GM23338 (cell line): Measurements from ENCODE around the gene IRF8.

Experiments used
- CREB1 ChIP-seq: fragments of 250-450 bp; sonication (Bioruptor Pico); IDR thresholded peaks from 2 replicates; pipeline ENCODE4 v1.5.0; 2020; ENCODE audit warnings: low read depth, mild to moderate bottlenecking, moderate library complexity
- EZH2 ChIP-seq: fragments of 200-600 bp; sonication (generic); IDR thresholded peaks from one replicate; pipeline ENCODE4 v1.8.0; 2017; ENCODE audit warnings: antibody characterized with exemption, mild to moderate bottlenecking, low read depth; ENCODE audit not compliant: unreplicated experiment
- EZH2phosphoT487 ChIP-seq: fragments of 200-600 bp; sonication (generic); IDR thresholded peaks from one replicate; pipeline ENCODE4 v1.8.1; 2018; ENCODE audit warnings: antibody characterized with exemption; ENCODE audit not compliant: unreplicated experiment
- JUNB ChIP-seq: IDR thresholded peaks from one replicate; pipeline ENCODE4 v1.6.1; 2016; ENCODE audit warnings: antibody characterized with exemption; ENCODE audit not compliant: unreplicated experiment
- POLR2AphosphoS5 ChIP-seq: IDR thresholded peaks from 2 replicates; pipeline ENCODE4 v1.6.1; 2016; ENCODE audit warnings: antibody characterized with exemption, low read depth
- REST ChIP-seq: IDR thresholded peaks from one replicate; pipeline ENCODE4 v1.6.1; 2018; ENCODE audit warnings: antibody characterized with exemption; ENCODE audit not compliant: unreplicated experiment
- STAT1 ChIP-seq: IDR thresholded peaks from one replicate; pipeline ENCODE4 v1.6.1; 2016; ENCODE audit warnings: antibody characterized with exemption; ENCODE audit not compliant: unreplicated experiment
- ZNF331 ChIP-seq: fragments of 250-450 bp; sonication (Bioruptor Pico); IDR thresholded peaks from 2 replicates; pipeline ENCODE4 v1.5.0; 2020; ENCODE audit warnings: low read depth, mild to moderate bottlenecking, moderate library complexity
- TF ChIP-seq, protein P1 (sequence below), 2 experiments: fragments of 200-600 bp in 1 of 2; sonication (generic) in 1 of 2; conservative IDR thresholded peaks; 2 replicates each; pipeline versions ENCODE4 v1.5.1 to v1.6.1; 2016 to 2017; ENCODE audit warnings: antibody characterized with exemption in 2 of 2, low read depth in 2 of 2, mild to moderate bottlenecking in 2 of 2, moderate library complexity in 1 of 2
- TF ChIP-seq, protein P2 (sequence below): IDR thresholded peaks from 2 replicates; pipeline ENCODE4 v1.6.1; 2016; ENCODE audit warnings: antibody characterized with exemption

DNA sequence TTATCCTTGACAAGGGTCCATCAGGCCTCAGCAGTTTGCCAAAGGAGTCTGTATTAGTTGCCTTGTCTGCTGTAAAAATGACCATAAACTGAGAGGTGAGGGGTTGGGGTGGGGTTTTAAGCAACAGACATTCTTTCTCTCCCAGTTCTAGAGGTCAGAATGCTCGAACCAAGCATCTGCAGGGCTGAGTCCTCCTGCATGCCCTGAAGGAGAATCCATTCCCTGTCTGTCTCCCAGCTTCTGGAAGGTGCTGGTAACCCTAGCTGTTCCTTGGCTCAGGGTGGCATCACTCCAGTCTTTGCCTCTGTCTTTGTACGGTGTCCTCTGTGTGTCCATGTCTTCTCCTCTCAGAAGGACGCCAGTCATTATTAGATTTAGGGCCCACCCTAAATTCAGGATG is 17.5 kb upstream of the IRF8 start:
- TF ChIP-seq, protein P1, sequence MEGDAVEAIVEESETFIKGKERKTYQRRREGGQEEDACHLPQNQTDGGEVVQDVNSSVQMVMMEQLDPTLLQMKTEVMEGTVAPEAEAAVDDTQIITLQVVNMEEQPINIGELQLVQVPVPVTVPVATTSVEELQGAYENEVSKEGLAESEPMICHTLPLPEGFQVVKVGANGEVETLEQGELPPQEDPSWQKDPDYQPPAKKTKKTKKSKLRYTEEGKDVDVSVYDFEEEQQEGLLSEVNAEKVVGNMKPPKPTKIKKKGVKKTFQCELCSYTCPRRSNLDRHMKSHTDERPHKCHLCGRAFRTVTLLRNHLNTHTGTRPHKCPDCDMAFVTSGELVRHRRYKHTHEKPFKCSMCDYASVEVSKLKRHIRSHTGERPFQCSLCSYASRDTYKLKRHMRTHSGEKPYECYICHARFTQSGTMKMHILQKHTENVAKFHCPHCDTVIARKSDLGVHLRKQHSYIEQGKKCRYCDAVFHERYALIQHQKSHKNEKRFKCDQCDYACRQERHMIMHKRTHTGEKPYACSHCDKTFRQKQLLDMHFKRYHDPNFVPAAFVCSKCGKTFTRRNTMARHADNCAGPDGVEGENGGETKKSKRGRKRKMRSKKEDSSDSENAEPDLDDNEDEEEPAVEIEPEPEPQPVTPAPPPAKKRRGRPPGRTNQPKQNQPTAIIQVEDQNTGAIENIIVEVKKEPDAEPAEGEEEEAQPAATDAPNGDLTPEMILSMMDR (conservative IDR thresholded peaks at IDR 0.05; ENCODE audit: low read depth in 2 of 2): no peak
- TF ChIP-seq REST: no peak
- no peak for TF ChIP-seq POLR2AphosphoS5
- no peak for TF ChIP-seq JUNB
- TF ChIP-seq EZH2: no peak
- TF ChIP-seq CREB1 (CRISPR knock-in tag): no peak
- TF ChIP-seq EZH2phosphoT487: no peak
- TF ChIP-seq, protein P2, sequence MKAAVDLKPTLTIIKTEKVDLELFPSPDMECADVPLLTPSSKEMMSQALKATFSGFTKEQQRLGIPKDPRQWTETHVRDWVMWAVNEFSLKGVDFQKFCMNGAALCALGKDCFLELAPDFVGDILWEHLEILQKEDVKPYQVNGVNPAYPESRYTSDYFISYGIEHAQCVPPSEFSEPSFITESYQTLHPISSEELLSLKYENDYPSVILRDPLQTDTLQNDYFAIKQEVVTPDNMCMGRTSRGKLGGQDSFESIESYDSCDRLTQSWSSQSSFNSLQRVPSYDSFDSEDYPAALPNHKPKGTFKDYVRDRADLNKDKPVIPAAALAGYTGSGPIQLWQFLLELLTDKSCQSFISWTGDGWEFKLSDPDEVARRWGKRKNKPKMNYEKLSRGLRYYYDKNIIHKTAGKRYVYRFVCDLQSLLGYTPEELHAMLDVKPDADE: no peak
- TF ChIP-seq STAT1: no peak
- no peak for TF ChIP-seq ZNF331 (CRISPR knock-in tag)
